DOHH2 (cell line): ENCODE measurements around the gene LRP8.

Experiments
- H3F3A ChIP-seq: fragments of 200-600 bp; sonication (generic), shearing (Covaris generic); 2 replicates; pipeline ENCODE4 v1.6.0; 2016; ENCODE audit warnings: antibody characterized with exemption, mild to moderate bottlenecking; ENCODE audit not compliant: control insufficient read depth, insufficient read depth
- H3K27ac ChIP-seq: fragments of 200-600 bp; sonication (generic); 2 replicates; pipeline ENCODE4 v1.5.1; 2014; ENCODE audit warnings: low read depth, mild to moderate bottlenecking, low read length, moderate library complexity
- H3K27me3 ChIP-seq: fragments of 200-600 bp; sonication (generic); 2 replicates; pipeline ENCODE4 v1.6.1; 2014; ENCODE audit warnings: mild to moderate bottlenecking, low read length, mixed read lengths; ENCODE audit not compliant: control insufficient read depth
- H3K36me3 ChIP-seq: fragments of 200-600 bp; sonication (generic); 2 replicates; pipeline ENCODE4 v1.6.1; 2014; ENCODE audit warnings: mild to moderate bottlenecking, low read length, moderate library complexity, mixed read lengths; ENCODE audit not compliant: control insufficient read depth
- H3K4me1 ChIP-seq: fragments of 200-600 bp; sonication (generic); 2 replicates; pipeline ENCODE4 v1.6.1; 2014; ENCODE audit warnings: mild to moderate bottlenecking, low read length, mixed read lengths; ENCODE audit not compliant: control insufficient read depth
- H3K4me2 ChIP-seq: fragments of 200-600 bp; sonication (generic); 2 replicates; pipeline ENCODE4 v1.6.0; 2014; ENCODE audit warnings: mild to moderate bottlenecking, low read length, moderate library complexity
- H3K4me3 ChIP-seq: fragments of 200-600 bp; sonication (generic); 2 replicates; pipeline ENCODE4 v1.5.1; 2014; ENCODE audit warnings: mild to moderate bottlenecking, low read length, mixed read lengths
- H3K79me2 ChIP-seq: fragments of 200-600 bp; sonication (generic); 2 replicates; pipeline ENCODE4 v1.6.1; 2014; ENCODE audit warnings: mild to moderate bottlenecking, low read length, mixed read lengths; ENCODE audit not compliant: control insufficient read depth
- H3K9me2 ChIP-seq: fragments of 200-600 bp; sonication (generic); replicated peaks from 2 replicates; pipeline ENCODE4 v1.6.1; 2014; ENCODE audit warnings: mild to moderate bottlenecking, low read length, mixed read lengths; ENCODE audit not compliant: control insufficient read depth
- H3K9me3 ChIP-seq: fragments of 200-600 bp; sonication (generic); 2 replicates; pipeline ENCODE4 v1.6.1; 2014; ENCODE audit warnings: antibody characterized with exemption, low read length, mixed read lengths; ENCODE audit not compliant: control insufficient read depth, insufficient read depth
- H4K20me1 ChIP-seq: fragments of 200-600 bp; sonication (generic); 2 replicates; pipeline ENCODE4 v1.6.0; 2014; ENCODE audit warnings: low read depth, mild to moderate bottlenecking, antibody characterized with exemption, low read length, moderate library complexity; ENCODE audit not compliant: control insufficient read depth, insufficient read depth
- EZH2phosphoT487 ChIP-seq: fragments of 200-600 bp; sonication (generic); IDR thresholded peaks from 2 replicates; pipeline ENCODE4 v1.6.1; 2017; ENCODE audit warnings: borderline replicate concordance, mild to moderate bottlenecking, antibody characterized with exemption, low read length, moderate library complexity, mixed read lengths
- TF ChIP-seq, protein P1 (sequence below): fragments of 200-600 bp; sonication (generic); IDR thresholded peaks from one replicate; pipeline ENCODE4 v1.5.1; 2014; ENCODE audit warnings: antibody characterized with exemption, mild to moderate bottlenecking, low read depth, low read length; ENCODE audit not compliant: poor library complexity, severe bottlenecking

The LRP8 gene

DNA sequence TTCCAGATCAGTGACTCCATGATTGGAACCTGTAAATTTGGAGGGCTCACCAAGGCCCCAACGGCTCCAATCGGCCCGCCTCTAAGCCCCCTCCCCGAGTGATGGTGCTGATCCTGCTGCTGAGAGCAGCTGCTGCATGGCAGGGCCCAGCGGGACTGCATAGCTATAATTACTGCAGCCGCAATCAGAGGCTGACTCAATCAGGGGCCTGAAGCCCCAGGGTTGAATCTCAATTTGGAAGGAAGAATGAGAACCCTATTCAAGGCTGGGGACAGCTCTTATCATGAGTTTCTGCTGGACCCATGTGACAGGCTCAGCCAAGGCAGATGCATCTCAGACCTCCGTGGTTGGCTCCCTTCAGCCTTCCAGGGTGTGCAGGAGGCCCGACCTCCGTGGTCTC is 46.7 kb downstream of the LRP8 start:
- H3K4me1 ChIP-seq, result no peaks in the 10 kb centered on the region
- no peak overlapping the region for H3K4me3 ChIP-seq
- peaks cover 10% of the 10 kb centered on the region for H3F3A ChIP-seq
- TF ChIP-seq, protein P1, sequence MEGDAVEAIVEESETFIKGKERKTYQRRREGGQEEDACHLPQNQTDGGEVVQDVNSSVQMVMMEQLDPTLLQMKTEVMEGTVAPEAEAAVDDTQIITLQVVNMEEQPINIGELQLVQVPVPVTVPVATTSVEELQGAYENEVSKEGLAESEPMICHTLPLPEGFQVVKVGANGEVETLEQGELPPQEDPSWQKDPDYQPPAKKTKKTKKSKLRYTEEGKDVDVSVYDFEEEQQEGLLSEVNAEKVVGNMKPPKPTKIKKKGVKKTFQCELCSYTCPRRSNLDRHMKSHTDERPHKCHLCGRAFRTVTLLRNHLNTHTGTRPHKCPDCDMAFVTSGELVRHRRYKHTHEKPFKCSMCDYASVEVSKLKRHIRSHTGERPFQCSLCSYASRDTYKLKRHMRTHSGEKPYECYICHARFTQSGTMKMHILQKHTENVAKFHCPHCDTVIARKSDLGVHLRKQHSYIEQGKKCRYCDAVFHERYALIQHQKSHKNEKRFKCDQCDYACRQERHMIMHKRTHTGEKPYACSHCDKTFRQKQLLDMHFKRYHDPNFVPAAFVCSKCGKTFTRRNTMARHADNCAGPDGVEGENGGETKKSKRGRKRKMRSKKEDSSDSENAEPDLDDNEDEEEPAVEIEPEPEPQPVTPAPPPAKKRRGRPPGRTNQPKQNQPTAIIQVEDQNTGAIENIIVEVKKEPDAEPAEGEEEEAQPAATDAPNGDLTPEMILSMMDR, result no peak
- no peak for TF ChIP-seq EZH2phosphoT487
- H3K36me3 ChIP-seq, result peaks cover 59% of the 10 kb centered on the region
- no peaks in the 10 kb centered on the region for H4K20me1 ChIP-seq
- H3K27me3 ChIP-seq, result no peaks in the 10 kb centered on the region
- no peaks in the 10 kb centered on the region for H3K9me2 ChIP-seq
- H3K9me3 ChIP-seq, result no peaks in the 10 kb centered on the region
- no peaks in the 10 kb centered on the region for H3K79me2 ChIP-seq
- H3K27ac ChIP-seq, result no peak overlapping the region
- no peak overlapping the region for H3K4me2 ChIP-seq

DNA sequence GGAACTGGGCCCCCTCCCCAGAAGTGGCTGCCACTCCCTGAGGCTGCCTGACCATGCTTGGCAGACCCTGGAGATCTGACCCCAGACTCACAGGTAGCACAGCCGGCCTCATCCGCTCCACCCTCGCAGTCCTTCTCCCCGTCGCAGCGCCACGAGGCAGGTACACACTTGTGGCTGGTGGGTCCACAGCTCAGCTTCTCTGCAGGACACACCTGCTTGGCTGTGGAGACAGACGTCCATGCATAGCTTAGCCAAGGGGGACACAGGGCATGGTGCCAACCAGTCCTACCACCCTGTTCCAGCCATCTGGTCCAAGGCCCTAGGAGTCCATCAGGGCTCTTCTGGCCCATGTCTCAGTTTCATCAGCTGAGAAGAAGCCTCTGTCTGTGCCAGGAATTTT is 47.4 kb downstream of the LRP8 start:
- no peak overlapping the region for H3K4me3 ChIP-seq
- no peaks in the 10 kb centered on the region for H4K20me1 ChIP-seq
- H3K27me3 ChIP-seq, result no peaks in the 10 kb centered on the region
- TF ChIP-seq, protein P1, result no peak
- TF ChIP-seq EZH2phosphoT487, result no peak
- no peaks in the 10 kb centered on the region for H3K9me2 ChIP-seq
- peaks cover 58% of the 10 kb centered on the region for H3K36me3 ChIP-seq
- no peak overlapping the region for H3K4me2 ChIP-seq
- no peaks in the 10 kb centered on the region for H3K4me1 ChIP-seq
- peaks cover 10% of the 10 kb centered on the region for H3F3A ChIP-seq
- H3K9me3 ChIP-seq, result no peaks in the 10 kb centered on the region
- no peaks in the 10 kb centered on the region for H3K79me2 ChIP-seq
- H3K27ac ChIP-seq, result no peak overlapping the region

DNA sequence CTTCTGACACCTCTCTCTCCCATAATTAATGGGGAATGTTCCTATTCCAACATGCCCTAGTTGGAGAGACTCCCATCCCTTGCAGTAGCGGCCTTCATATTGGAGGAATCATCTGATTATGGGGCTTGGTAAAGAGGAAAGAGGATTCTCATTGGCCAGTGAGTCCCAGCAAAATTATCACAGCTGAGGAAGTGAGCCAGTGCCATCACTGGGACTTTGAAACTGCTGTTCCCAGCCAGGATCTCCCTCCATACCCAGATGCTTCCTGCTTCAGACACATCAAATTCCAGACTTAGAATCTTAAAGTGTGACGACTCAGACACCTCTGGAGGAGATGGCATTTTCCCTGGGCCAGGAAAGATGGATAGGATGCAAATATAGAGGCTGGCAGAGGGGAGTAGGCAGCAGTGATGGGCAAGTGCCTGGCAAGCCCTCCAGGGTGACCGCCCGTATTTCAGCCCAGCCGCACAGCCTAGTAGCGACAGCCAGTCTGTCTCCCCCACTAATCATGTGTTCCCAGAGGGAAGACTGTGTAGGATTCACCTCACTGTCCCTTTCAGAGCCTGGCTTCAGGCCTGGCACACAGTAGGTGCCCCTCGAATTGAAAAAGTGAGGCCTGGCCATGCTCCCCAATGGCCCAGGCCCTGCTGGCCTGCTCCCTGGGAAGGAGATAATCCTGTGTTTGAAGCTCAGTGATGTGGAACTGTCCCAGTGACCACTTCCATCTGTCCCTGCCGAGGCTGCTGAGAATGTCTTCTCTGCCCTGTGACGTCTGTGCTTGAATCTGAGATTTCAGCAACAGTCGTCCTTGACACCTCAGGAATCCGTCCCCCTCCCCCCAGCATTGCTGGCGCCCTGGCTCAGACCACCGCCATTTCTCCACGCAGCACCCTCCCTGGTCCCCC is 48.3 kb downstream of the LRP8 start:
- peaks cover 10% of the 10 kb centered on the region for H3F3A ChIP-seq
- TF ChIP-seq, protein P1, result no peak
- TF ChIP-seq EZH2phosphoT487, result no peak
- peaks cover 58% of the 10 kb centered on the region for H3K36me3 ChIP-seq

More for the DNA sequence above, 48.3 kb downstream of the LRP8 start:
- Histone ChIP-seq H3K27me3 (no peaks in the 10 kb centered on the region), H3K9me2 (no peaks in the 10 kb centered on the region), H4K20me1 (no peaks in the 10 kb centered on the region), H3K27ac (no peak overlapping the region), H3K4me3 (no peak overlapping the region), H3K4me1 (no peaks in the 10 kb centered on the region), H3K4me2 (no peak overlapping the region), H3K79me2 (no peaks in the 10 kb centered on the region), H3K9me3 (no peaks in the 10 kb centered on the region)
